Fibroblast of mammary gland (primary cell): ENCODE data around the gene SYPL1.

Source experiments
- DNase-seq: peaks from one replicate; pipeline ENCODE4 v3.0.0-alpha.2; 2010; ENCODE audit warnings: low read depth
- H3K4me3 ChIP-seq: 2 replicates; pipeline ENCODE4 v1.5.1; 2011; ENCODE audit warnings: low read depth, mild to moderate bottlenecking, low read length, moderate library complexity; ENCODE audit not compliant: control insufficient read depth
- CTCF ChIP-seq: conservative IDR thresholded peaks from 2 replicates; pipeline ENCODE4 v1.5.1; 2011; ENCODE audit warnings: low read depth, low read length, inconsistent platforms; ENCODE audit not compliant: control insufficient read depth, insufficient read depth

Gene SYPL1

GRCh38 chr7:106068986-106069385 is 43.1 kb downstream of the SYPL1 start:
- no peak for TF ChIP-seq CTCF
- peak; percentile 13 for DNase-seq
- H3K4me3 ChIP-seq = no peak overlapping the region

- no peak for DNase-seq
- TF ChIP-seq CTCF = no peak
Measured at GRCh38 chr7:106068538-106068961, 43.6 kb downstream of the SYPL1 start.

GRCh38 chr7:106067678-106068077 is 44.4 kb downstream of the SYPL1 start:
- no peak for DNase-seq
- TF ChIP-seq CTCF = no peak
- H3K4me3 ChIP-seq = no peak overlapping the region

More at GRCh38 chr7:106068538-106068961, 43.6 kb downstream of the SYPL1 start:
- no peak overlapping the region for H3K4me3 ChIP-seq

GRCh38 chr7:106065575-106066500 is 46.3 kb downstream of the SYPL1 start:
- no peak for TF ChIP-seq CTCF
- peak; percentile 29 for DNase-seq
- peak overlapping the region; percentile 40 for H3K4me3 ChIP-seq

GRCh38 chr7:106064771-106065574 is 47.1 kb downstream of the SYPL1 start:
- peak overlapping the region; percentile 40 for H3K4me3 ChIP-seq
- TF ChIP-seq CTCF = no peak
- peak; percentile 97 for DNase-seq

- H3K4me3 ChIP-seq = no peak overlapping the region
- no peak for TF ChIP-seq CTCF
- no peak for DNase-seq
Measured at GRCh38 chr7:106064316-106064715, 47.8 kb downstream of the SYPL1 start.
